Thoracic aorta (tissue), 2 donors: ENCODE measurements around the gene CBX4. TPM values are rescaled to one million over a fixed set of nuclear protein-coding genes. Genes with fewer than 3 reads are reported as not detected.

Source experiments
- ATAC-seq: fragments of 150-250 bp; one replicate; pipeline ENCODE4 v1.8.0; 2017; ENCODE audit warnings: low read depth; ENCODE audit not compliant: insufficient number of reproducible peaks, low FRiP score
- DNase-seq: peaks from one replicate; pipeline ENCODE4 v3.0.0-alpha.2; 2020; ENCODE audit warnings: low spot score
- H3K27ac ChIP-seq, 2 donors: fragments of 200-600 bp; sonication (generic); 1 replicate in 1 of 2; 2 replicates in 1 of 2; pipeline ENCODE4 v1.5.1; 2016; ENCODE audit warnings: mild to moderate bottlenecking in 2 of 2, moderate library complexity in 2 of 2
- H3K27me3 ChIP-seq: fragments of 200-600 bp; sonication (generic); replicated peaks from 2 replicates; pipeline ENCODE4 v1.6.0; 2016; ENCODE audit warnings: mild to moderate bottlenecking; ENCODE audit not compliant: insufficient read depth
- H3K36me3 ChIP-seq: fragments of 200-600 bp; sonication (generic); one replicate; pipeline ENCODE4 v1.5.1; 2016
- H3K4me1 ChIP-seq, 2 donors: fragments of 200-600 bp; sonication (generic); 1 replicate in 1 of 2; 2 replicates in 1 of 2; pipeline versions ENCODE4 v1.5.1 to v1.6.0; 2016; ENCODE audit warnings: low read depth in 2 of 2, mild to moderate bottlenecking in 1 of 2; ENCODE audit not compliant: control insufficient read depth in 1 of 2
- H3K4me3 ChIP-seq: fragments of 200-600 bp; sonication (generic); 2 replicates; pipeline ENCODE4 v1.5.1; 2016; ENCODE audit warnings: mild to moderate bottlenecking
- H3K9me3 ChIP-seq: fragments of 200-600 bp; sonication (generic); 2 replicates; pipeline ENCODE4 v1.5.1; 2016
- total RNA-seq, 2 donors: library from RNA; depleted of rRNA; stranded (reverse); fragments of >200 nt; gene quantifications; one replicate each; pipeline versions ENCODE4 v1.1.0 to v1.2.3, GENCODE V29; 2016
- TF ChIP-seq, protein P1 (sequence below): fragments of 200-600 bp; sonication (generic); IDR thresholded peaks from one replicate; pipeline ENCODE4 v1.5.1; 2019; ENCODE audit warnings: antibody characterized with exemption

The CBX4 gene
- total RNA-seq, 2 donors from 2014 or later = 6.2 to 10.4 TPM

DNA sequence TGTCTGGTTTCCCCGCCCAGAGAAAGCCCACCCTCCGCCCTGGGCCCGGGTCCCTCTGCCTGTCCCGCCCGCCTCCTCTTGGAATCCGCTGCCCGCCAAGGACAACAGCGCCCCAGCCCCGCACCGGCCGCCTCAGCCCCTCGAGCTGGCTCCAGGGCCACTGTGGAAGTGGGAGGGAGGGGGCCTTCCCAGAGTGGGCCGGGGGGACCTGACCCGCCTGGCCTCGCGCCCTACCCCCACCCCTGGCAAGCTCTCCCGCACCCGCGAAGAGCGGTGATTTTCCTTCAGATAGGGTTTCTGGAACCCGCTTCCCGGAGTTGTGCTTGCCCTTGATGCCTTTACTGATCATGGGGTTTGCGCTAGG lies 40.1 kb downstream of the CBX4 start:
- Histone ChIP-seq H3K27ac (peak overlapping the region in 1 of 2 donors; percentile 41), H3K4me1 (peaks cover 23 to 48% of the 10 kb centered on the region in 2 donors), H3K4me3 (no peak overlapping the region), H3K9me3 (no peaks in the 10 kb centered on the region), H3K36me3 (no peaks in the 10 kb centered on the region), H3K27me3 (peaks cover 58% of the 10 kb centered on the region)
- ATAC-seq = no peak
- TF ChIP-seq, protein P1, sequence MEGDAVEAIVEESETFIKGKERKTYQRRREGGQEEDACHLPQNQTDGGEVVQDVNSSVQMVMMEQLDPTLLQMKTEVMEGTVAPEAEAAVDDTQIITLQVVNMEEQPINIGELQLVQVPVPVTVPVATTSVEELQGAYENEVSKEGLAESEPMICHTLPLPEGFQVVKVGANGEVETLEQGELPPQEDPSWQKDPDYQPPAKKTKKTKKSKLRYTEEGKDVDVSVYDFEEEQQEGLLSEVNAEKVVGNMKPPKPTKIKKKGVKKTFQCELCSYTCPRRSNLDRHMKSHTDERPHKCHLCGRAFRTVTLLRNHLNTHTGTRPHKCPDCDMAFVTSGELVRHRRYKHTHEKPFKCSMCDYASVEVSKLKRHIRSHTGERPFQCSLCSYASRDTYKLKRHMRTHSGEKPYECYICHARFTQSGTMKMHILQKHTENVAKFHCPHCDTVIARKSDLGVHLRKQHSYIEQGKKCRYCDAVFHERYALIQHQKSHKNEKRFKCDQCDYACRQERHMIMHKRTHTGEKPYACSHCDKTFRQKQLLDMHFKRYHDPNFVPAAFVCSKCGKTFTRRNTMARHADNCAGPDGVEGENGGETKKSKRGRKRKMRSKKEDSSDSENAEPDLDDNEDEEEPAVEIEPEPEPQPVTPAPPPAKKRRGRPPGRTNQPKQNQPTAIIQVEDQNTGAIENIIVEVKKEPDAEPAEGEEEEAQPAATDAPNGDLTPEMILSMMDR = no peak
- no peak for DNase-seq

DNA sequence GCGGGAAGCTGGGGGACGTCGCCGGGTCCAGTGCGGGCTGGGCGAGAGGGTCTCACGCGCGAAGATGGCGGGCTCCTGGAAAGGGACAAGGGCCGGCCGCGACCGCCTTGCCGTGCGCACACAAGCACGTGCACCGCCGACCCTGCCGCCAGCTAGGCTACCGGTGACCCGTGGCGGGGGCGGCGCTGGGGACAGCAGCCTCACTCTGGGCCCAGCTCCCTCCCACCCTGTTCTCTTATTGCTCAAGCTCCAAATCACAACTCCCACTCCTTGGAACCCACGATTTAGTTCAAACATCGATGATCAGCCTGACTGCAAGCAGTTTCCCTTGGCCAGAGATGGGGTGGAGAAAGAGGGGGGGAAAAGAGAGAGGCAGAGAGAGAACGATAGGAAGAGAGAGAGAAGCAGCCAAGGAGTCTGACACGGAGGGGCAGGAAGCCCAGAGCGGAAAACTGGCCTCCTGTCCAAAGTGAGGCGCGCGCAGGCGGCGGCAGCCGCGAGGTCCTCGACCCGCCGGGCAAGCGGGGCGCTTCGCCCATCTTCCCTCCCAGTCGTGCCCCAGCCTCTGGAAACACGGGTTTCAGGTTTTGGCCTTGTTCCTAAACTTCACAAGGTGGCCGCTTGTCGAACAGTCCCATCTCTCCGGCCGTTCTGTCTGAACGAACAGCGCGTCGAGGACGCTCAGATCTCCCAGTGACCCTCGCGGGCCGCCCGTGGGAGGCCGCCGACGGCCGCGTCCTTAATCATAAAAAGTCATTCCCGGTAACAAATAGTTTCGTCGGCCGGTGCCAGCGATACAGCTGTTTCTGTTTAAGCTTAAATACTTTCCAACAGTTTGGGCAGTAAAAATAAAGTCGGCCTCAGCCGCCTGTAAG lies 40.7 kb downstream of the CBX4 start:
- no peak overlapping the region for H3K27ac ChIP-seq
- H3K4me3 ChIP-seq = peak overlapping the region; percentile 90
- H3K4me1 ChIP-seq = peaks cover 23 to 49% of the 10 kb centered on the region in 2 donors
- H3K9me3 ChIP-seq = no peaks in the 10 kb centered on the region
- H3K36me3 ChIP-seq = no peaks in the 10 kb centered on the region
- DNase-seq = no peak
- TF ChIP-seq, protein P1 = no peak
- ATAC-seq = no peak
- peaks cover 52% of the 10 kb centered on the region for H3K27me3 ChIP-seq

DNA sequence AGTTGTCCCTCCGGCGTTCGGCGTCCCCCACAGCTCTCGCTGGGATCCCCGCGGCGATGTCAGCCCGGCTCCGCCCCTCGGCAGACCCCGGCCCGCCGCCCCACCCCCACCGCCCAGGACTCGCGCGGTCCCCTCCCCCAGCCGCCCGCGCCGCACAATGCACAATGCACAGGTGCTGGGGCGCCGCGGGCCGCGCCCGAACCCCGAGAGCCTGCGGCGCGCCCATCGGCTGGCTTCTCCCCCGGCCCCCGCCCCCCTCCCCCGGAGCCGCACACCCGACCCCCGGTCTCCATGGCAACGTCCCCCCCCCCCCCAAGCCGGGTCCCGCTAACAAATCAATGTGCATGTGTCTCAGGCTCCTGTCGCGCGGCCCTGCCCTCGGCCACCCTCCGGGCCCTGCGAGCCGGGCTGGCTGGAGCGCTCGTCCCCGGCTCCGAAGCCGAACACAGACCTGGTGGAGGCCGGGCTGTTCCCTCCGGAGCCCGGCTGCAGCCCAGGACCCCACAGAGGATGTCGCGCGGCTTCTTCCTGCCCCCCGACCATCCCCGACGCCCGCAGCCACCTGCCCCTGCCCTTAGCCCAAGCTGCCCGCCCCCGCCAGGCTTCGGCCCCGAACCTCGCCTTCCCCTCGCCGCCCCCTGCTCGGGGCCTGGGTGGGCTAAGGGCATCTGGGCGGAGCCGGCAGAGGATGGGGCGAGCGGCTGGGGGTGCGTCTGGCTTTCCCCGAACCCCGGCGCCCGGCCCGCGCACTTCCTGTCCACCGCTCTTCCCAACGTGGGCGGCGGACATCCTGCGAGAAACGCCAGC lies 41.5 kb downstream of the CBX4 start:
- H3K4me3 ChIP-seq = peak overlapping the region; percentile 90
- no peaks in the 10 kb centered on the region for H3K9me3 ChIP-seq
- H3K27ac ChIP-seq = no peak overlapping the region
- TF ChIP-seq, protein P1 = no peak
- DNase-seq (no peak), ATAC-seq (no peak)
- peaks cover 27 to 54% of the 10 kb centered on the region in 2 donors for H3K4me1 ChIP-seq
- H3K36me3 ChIP-seq = no peaks in the 10 kb centered on the region
- peaks cover 48% of the 10 kb centered on the region for H3K27me3 ChIP-seq

DNA sequence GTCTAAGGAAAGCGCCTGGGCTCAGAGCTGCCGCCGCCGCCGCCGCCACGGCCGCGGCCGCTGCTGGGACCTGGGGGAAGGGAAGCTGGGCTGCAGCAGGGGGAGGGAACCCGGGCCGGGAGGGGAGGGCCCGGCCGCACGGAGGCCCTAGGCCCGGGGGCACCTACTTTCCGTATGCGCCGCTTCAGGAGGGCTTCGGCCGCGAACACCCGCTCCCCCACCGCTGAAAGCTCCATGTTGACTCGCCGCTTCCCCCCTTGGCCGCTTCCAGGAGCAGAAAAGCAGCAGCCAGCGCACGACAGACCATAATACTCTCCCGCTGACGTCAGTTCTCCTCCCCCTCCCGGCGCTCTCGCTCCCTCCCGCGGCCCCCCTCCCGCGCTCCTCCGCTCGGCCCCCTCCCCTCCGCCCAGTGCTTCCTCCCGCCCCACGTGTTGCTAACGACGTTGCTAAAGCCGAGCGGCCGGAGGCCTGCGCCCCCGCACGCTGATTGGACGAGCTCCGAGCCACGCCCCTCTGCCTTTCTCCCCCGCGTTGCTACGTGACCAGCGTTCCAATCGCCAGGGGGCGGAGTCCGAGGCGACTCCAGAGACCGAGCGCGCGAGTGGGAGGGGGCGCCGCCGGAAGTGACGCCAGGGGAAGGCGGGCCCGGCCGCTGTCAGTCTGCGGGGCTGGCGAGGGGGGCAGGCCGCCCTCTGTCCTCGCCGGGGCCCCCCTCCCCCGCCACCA lies 42.3 kb downstream of the CBX4 start, which contains the start of gene CBX8:
Gene CBX8, minus strand, starts transcription at position 315 of the 729 bp plus-strand sequence. Its CDS starts 79 bp downstream, at position 236.
- Histone ChIP-seq H3K4me3 (peak within 1 kb of the TSS; percentile 90), H3K27ac (peak within 1 kb of the TSS in 1 of 2 donors; percentile 44), H3K4me1 (peaks cover 28 to 51% of the 10 kb centered on the region in 2 donors), H3K9me3 (no peaks in the 10 kb centered on the region), H3K27me3 (peaks cover 47% of the 10 kb centered on the region), H3K36me3 (no peaks in the 10 kb centered on the region)
- DNase-seq (peak; percentile 98), ATAC-seq (peak; percentile 92)
- TF ChIP-seq, protein P1 = no peak
